Measurements from ENCODE around the gene KIF2A. TPM values are rescaled to one million over a fixed set of nuclear protein-coding genes. Genes with fewer than 3 reads are reported as not detected.

Gene KIF2A
- total RNA-seq, 1 donor from 2014 or later: 96.2 TPM

DNA sequence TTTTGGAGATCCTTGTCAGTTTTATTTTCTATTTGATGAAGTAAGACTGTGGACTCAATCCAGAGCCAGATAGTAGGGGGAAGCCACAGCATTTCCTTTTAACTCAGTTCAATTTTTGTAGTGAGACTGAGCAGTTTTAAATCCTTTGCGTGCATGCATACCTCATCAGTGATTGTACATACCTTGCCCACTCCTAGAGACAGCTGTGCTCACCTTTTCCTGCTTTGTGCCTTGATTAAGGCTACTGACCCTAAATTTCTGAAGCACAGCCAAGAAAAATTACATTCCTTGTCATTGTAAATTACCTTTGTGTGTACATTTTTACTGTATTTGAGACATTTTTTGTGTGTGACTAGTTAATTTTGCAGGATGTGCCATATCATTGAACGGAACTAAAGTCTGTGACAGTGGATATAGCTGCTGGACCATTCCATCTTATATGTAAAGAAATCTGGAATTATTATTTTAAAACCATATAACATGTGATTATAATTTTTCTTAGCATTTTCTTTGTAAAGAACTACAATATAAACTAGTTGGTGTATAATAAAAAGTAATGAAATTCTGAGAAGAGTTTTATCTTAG, 79.9 kb downstream of the KIF2A start:
- Mint-ChIP-seq H3K9me3 (no peaks in the 10 kb centered on the region), H3K27ac (ENCODE audit: unreplicated experiment) (no peak overlapping the region), H3K36me3 (ENCODE audit: low read depth) (peaks cover 6% of the 10 kb centered on the region), H3K4me3 (no peak overlapping the region), H3K27me3 (ENCODE audit: low read depth) (no peaks in the 10 kb centered on the region), H3K4me1 (no peaks in the 10 kb centered on the region)
- TF ChIP-seq, protein P1, sequence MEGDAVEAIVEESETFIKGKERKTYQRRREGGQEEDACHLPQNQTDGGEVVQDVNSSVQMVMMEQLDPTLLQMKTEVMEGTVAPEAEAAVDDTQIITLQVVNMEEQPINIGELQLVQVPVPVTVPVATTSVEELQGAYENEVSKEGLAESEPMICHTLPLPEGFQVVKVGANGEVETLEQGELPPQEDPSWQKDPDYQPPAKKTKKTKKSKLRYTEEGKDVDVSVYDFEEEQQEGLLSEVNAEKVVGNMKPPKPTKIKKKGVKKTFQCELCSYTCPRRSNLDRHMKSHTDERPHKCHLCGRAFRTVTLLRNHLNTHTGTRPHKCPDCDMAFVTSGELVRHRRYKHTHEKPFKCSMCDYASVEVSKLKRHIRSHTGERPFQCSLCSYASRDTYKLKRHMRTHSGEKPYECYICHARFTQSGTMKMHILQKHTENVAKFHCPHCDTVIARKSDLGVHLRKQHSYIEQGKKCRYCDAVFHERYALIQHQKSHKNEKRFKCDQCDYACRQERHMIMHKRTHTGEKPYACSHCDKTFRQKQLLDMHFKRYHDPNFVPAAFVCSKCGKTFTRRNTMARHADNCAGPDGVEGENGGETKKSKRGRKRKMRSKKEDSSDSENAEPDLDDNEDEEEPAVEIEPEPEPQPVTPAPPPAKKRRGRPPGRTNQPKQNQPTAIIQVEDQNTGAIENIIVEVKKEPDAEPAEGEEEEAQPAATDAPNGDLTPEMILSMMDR (conservative IDR thresholded peaks at IDR 0.05): no peak
- no peak for DNase-seq (ENCODE audit: low read depth, low spot score)

DNA sequence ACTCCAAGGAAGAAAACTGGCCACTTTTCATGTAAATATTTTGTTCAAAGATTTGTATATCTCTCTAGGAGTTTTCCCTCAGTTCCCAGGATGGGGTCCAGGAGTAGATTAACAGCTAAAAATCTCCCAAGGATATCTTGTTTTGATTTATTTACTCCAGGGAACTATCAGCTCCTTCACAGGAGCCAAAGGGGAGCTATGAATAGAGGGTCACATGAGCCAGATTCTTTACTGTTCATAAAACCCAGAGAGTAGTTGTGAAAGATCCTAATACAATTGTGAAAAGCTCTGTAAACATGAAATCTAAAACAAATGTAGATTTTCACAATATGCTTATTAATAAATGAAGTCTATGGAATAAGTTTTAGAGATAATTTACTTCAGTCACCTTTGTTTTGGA, 80.8 kb downstream of the KIF2A start:
- TF ChIP-seq, protein P1 (conservative IDR thresholded peaks at IDR 0.05): no peak
- Mint-ChIP-seq H3K27ac (ENCODE audit: unreplicated experiment) (no peak overlapping the region), H3K4me3 (no peak overlapping the region), H3K27me3 (ENCODE audit: low read depth) (no peaks in the 10 kb centered on the region), H3K36me3 (ENCODE audit: low read depth) (peaks cover 3% of the 10 kb centered on the region), H3K4me1 (no peaks in the 10 kb centered on the region), H3K9me3 (no peaks in the 10 kb centered on the region)
- DNase-seq (ENCODE audit: low read depth, low spot score): no peak

DNA sequence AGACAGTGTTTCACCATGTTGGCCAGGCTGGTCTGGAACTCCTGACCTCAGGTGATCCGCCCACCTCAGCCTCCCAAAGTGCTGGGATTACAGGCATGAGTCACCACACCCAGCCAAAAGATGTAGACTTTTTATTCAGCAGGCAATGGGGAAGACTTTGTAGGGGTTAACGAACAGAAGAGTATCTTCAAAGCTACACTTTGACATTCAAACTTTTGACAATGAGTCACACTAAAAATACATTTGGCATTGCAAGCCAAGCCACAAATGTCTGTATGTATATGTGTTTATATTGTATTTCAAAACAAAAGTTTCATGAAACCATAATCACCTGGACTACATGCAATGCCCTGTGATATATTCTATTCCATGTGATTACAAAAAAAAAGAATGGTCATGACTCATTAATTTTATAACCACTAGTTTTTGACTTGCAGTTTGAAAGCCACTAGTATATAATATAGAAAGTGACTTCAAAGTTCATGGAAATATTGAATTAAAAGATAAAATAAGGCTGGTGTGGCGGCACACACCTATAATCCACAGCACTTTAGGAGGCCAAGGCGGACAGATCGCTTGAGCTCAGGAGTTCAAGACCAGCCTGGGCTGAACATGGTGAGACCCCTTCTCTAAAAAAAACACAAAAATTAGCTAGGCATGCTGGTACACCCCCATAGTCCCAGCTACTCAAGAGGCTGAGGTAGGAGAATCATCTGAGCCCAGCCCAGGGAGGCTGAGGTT, 89.4 kb downstream of the KIF2A start:
- no peak for DNase-seq (ENCODE audit: low read depth, low spot score)
- Mint-ChIP-seq H3K4me1 (no peaks in the 10 kb centered on the region), H3K4me3 (no peak overlapping the region), H3K27me3 (ENCODE audit: low read depth) (no peaks in the 10 kb centered on the region), H3K36me3 (ENCODE audit: low read depth) (peaks cover 12% of the 10 kb centered on the region), H3K9me3 (no peaks in the 10 kb centered on the region), H3K27ac (ENCODE audit: unreplicated experiment) (no peak overlapping the region)
- TF ChIP-seq, protein P1 (conservative IDR thresholded peaks at IDR 0.05): no peak

DNA sequence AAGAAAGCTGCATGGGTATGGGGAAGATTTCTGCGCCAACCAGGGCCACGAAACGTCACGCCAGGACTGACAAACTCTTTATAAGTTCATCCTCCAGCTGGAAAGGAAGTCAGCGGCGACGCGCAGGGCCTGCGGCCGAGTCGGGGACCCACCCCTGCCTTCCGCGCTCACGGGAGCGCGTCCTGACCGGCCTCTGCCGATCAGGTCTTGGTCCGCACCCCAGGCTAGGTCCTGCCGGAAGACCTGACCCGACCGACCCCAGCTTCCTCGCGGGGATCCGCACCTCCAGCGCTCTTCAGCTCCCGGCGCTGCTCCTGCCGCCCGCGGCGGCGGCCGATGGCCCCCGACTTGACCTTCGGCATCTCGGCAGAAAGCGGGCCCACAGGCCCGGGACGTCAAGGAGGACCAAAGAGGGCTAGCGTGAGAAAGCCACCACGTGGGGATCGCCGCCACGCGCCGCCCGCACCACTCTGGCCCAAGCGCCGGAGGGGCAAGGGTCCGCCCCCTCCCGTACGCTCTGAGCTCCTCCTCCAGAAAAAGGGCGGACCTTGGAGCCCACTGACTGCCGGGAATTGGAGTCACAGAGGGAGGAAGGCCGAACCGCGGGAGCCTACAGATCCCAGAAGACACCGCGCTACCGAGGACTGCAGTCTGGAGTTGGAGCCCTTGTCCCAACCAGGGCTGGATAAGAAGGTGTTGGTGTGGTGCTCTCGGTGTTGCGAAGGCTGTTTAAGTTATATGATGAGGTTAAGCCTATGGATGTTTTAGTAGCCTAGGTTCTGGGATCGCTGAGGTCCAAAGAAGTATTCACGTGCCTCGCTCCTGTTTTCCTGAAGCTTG, 97.6 kb downstream of the KIF2A start, which contains the start of gene DIMT1:
DIMT1 (minus strand) TSS at position 495 of the 840 bp plus-strand sequence; CDS start at position 362, 133 bp downstream.
- peaks cover 29% of the 10 kb centered on the region for H3K4me1 Mint-ChIP-seq
- H3K4me3 Mint-ChIP-seq: peak within 1 kb of the TSS; percentile 99
- TF ChIP-seq, protein P1 (conservative IDR thresholded peaks at IDR 0.05): no peak
- H3K27me3 Mint-ChIP-seq (ENCODE audit: low read depth): no peaks in the 10 kb centered on the region
- peak; percentile 87 for DNase-seq (ENCODE audit: low read depth, low spot score)
- peak within 1 kb of the TSS; percentile 100 for H3K27ac Mint-ChIP-seq (ENCODE audit: unreplicated experiment)
- H3K36me3 Mint-ChIP-seq (ENCODE audit: low read depth): no peaks in the 10 kb centered on the region
- no peaks in the 10 kb centered on the region for H3K9me3 Mint-ChIP-seq

DNA sequence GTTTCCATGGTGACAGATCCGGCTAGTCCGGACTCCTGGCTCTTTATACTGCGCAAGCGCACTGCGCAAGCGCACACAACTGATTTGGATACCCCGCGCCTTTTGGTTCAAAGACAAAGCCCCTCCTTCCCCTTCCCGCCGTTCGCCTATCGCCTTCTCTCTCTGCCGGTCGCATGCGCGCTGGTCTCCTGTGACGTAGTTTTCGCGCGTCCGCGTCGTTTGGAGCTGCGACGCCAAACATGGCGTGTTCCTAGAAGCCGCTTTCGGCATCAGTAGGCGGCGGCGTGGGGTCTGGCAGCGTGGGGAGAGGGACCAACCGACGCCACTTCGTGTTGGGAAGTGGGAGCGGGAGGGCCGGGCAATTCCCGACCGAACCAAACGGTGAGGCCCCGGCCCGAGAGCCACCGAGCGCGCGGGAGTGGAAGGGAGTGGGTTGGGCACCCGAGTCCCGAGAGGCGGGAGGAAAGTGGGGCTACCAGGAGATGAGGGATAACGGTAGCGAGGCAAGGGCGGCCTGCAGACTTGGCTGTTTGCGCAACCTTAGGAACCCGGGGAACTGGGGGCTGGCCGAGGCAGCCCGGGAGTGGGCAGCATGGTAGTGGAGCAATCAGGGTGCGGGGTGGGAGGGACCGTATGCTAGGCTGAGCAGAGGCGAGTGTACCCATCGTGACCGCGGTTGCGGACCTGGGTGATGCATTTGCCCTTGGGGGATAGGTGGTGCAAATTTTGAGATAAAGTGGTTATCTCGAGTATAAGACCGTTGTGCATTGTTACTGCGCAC, 106.7 kb downstream of the KIF2A start, which contains the start of gene IPO11:
IPO11 (plus strand) TSS at position 215 of the 781 bp plus-strand sequence. CDS start 24,517 bp downstream, outside the sequence.
- Mint-ChIP-seq H3K27ac (ENCODE audit: unreplicated experiment) (peak within 1 kb of the TSS; percentile 86), H3K4me3 (peak within 1 kb of the TSS; percentile 84), H3K27me3 (ENCODE audit: low read depth) (no peaks in the 10 kb centered on the region), H3K4me1 (peaks cover 19% of the 10 kb centered on the region), H3K9me3 (no peaks in the 10 kb centered on the region), H3K36me3 (ENCODE audit: low read depth) (no peaks in the 10 kb centered on the region)
- TF ChIP-seq, protein P1 (conservative IDR thresholded peaks at IDR 0.05): no peak
- peak; percentile 96 for DNase-seq (ENCODE audit: low read depth, low spot score)
